ENCODE data around the gene PACS2.
"Not testable (repeated sequence)": the region's sequence is repeated elsewhere in the genome, so short reads cannot be mapped to it uniquely, and the experiment has no call there.

PACS2 gene

GRCh38 chr14:105316577-105316941, 2.0 kb downstream of the PACS2 start:
- no peak for DNase-seq

- no peak for DNase-seq
Measured at GRCh38 chr14:105316968-105317510, 2.5 kb downstream of the PACS2 start.

GRCh38 chr14:105317546-105317945, 3.0 kb downstream of the PACS2 start:
- no peak for DNase-seq

- no peak for DNase-seq
Measured at GRCh38 chr14:105322791-105323556, 8.4 kb downstream of the PACS2 start.

GRCh38 chr14:105323663-105324062, 9.1 kb downstream of the PACS2 start:
- DNase-seq, result no peak

- no peak for DNase-seq
Measured at GRCh38 chr14:105324080-105324778, 9.7 kb downstream of the PACS2 start.

GRCh38 chr14:105324871-105325270, 10.3 kb downstream of the PACS2 start:
- no peak for DNase-seq

GRCh38 chr14:105325303-105325702, 10.8 kb downstream of the PACS2 start:
- no peak for DNase-seq

- no peak for DNase-seq
Measured at GRCh38 chr14:105325716-105326567, 11.4 kb downstream of the PACS2 start.

GRCh38 chr14:105326568-105326867, 12.0 kb downstream of the PACS2 start:
- DNase-seq, result no peak

GRCh38 chr14:105326891-105327694, 12.5 kb downstream of the PACS2 start:
- DNase-seq, result peak; percentile 63

GRCh38 chr14:105327695-105328045, 13.1 kb downstream of the PACS2 start:
- not testable (repeated sequence) for DNase-seq

- no peak for DNase-seq
Measured at GRCh38 chr14:105328070-105328677, 13.6 kb downstream of the PACS2 start.

- DNase-seq, result no peak
Measured at GRCh38 chr14:105328678-105329390, 14.3 kb downstream of the PACS2 start.

GRCh38 chr14:105329411-105330150, 15.0 kb downstream of the PACS2 start:
- no peak for DNase-seq

- no peak for DNase-seq
Measured at GRCh38 chr14:105330491-105330895, 15.9 kb downstream of the PACS2 start.

- no peak for DNase-seq
Measured at GRCh38 chr14:105331575-105332349, 17.2 kb downstream of the PACS2 start.

- DNase-seq, result no peak
Measured at GRCh38 chr14:105332350-105332874, 17.9 kb downstream of the PACS2 start.

- no peak for DNase-seq
Measured at GRCh38 chr14:105333020-105333490, 18.5 kb downstream of the PACS2 start.

All from eye (tissue), 1 donor.